Stimulated activated CD4-positive, alpha-beta T cell treated with anti-CD3 and anti-CD28 coated beads, Interleukin-1b, Interleukin-23, amount 100 ng/mL, for 1 hour (primary cell): ENCODE results near the gene BICD2.
"Not testable (repeated sequence)": the region's sequence is repeated elsewhere in the genome, so short reads cannot be mapped to it uniquely, and the experiment has no call there.

ENCODE experiments used
- DNase-seq, 2 donors: peaks; one replicate each; pipeline ENCODE4 v3.0.0-alpha.2; 2020; ENCODE audit warnings: low read depth in 2 of 2

The BICD2 gene

GRCh38 chr9:92764381-92764987 lies at the start of gene BICD2:
Gene BICD2, minus strand, starts transcription at chr9:92764833. Its CDS starts 89 bp downstream, at chr9:92764744.
- DNase-seq = no peak

DNA sequence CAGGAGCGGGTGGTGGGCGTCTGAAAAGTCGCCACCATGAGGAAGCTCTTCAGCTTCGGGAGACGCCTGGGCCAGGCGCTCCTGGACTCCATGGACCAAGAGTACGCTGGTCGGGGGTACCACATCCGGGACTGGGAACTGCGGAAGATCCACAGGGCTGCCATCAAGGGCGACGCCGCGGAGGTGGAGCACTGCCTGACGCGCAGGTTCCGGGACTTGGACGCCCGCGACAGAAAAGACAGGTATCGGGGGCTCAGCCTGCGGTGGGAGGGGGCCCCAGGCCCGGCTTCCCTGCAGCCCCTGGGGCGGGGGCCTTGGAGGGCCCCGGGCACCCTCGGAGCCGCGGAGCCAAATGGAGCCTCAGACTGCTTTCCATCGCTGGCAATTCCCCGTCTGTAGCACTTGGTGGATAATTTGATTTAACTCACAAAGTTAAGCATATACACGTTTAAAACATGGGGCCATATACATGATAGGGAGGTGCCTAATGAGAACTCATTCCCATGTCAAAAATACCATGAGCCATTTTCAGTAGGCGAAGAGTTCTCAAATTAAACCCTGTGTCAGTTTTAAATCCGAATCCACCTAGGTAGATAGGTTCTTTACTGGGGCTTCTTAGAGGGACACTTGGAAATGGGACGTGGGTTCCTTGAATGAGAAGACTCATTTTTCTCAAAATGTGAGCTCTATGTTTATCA lies 45.1 kb upstream of the BICD2 start:
- DNase-seq = not testable (repeated sequence)

DNA sequence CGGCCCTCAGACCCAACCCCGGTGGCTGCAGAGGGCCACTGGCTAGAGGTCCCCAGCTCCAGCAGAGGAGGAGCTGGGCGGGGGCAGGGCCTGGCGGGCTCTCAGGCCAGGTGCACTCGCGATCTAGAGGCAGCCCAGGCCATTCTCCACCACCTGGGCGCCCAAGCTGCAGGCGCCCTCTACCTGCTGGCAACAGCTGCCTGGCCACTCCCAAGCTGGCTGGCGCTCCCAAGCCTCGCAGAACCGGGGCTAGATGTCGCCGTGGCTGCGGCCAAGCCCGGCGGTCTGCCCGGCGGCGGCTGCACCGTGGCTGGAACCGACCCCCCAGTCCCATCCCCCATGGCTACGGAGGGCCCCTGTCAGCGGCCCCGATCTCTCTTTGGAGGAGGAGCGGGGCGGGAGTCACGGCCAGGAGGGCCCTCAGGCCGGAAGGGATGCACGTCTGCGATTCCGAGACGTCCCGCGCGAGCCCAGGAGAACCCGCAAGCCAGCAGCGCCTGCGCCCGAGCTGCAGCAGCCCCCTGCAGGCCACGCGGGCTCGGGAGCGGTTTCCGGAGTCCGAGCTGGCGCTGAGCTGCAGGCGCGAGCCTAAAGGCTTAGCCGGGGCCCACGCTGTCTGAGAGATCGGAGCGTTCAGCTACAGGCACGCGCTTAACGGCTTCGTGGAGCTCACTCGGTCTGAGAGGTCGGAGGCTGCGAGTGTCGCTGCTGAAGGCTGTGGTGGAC lies 44.3 kb upstream of the BICD2 start:
- no peak for DNase-seq

DNA sequence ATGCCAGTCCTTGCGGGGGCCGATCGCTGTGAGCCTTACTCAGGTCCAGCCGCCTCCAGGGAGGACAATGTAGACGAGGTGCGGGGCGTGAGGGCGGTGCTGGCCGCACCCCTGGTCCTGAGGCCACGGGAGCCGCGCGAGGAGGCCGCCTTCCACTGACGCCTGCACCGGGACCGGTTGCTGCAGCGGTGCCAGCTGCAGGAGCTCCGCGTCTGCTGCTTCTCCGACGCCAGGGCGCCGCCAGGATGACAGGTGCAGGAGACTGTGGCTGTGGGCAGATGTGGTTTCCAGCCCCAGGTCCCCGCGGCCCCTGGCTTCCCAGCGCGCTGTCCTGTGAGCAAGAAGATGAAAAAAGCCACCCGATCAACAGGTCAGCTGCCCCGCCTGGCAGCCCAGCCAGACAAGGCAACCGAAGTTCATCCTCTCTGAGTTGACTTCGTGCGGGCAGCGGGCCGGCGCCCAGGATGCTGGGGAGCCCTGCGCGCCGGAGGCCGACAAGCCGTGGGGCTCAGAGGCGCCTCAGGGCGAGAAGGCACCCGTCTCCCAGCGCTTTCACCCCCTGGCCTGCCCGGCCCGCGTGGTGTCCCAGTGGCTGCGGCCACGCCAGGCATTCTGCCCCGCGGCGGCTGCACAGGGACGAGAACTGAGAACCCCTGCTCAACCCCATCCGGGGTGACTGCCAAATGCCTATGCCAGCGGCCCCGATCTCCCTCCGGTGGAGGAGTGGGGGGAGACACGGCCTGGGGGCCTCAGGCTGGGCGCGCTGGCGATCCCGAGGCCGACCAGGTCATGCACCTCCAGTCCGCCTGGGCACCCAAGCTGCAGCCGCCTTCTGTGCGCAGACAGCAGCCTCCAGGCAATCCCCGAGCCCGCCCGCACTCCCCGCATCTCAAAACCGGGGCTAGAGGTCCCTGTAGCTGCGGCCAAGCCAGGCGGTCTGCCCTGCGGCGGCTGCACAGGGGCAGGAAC lies 43.4 kb upstream of the BICD2 start:
- no peak for DNase-seq

- no peak for DNase-seq
Observed at GRCh38 chr9:92807031-92807756, 42.6 kb upstream of the BICD2 start.

GRCh38 chr9:92804727-92805126 lies 40.1 kb upstream of the BICD2 start:
- DNase-seq = no peak

DNA sequence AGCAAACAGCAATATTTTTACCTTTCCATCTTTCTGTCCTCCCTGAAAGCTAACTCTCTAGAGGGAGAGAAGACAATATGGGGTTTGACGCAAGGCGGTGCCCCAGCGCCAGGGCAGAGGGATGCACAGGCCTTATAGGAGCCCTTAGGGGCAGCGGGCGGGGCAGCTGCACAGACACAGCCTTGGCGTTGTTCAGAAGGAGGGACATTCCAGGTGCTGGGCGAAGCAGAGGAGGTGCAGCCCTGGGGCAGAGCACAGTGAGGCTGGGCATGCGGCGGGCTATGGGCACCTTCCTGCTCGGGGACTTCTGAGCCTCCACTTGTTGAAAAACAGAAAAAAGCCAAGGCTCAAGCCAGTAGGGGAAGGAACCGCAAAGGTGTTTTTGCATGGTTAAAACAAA lies 33.7 kb upstream of the BICD2 start:
- DNase-seq = no peak

DNA sequence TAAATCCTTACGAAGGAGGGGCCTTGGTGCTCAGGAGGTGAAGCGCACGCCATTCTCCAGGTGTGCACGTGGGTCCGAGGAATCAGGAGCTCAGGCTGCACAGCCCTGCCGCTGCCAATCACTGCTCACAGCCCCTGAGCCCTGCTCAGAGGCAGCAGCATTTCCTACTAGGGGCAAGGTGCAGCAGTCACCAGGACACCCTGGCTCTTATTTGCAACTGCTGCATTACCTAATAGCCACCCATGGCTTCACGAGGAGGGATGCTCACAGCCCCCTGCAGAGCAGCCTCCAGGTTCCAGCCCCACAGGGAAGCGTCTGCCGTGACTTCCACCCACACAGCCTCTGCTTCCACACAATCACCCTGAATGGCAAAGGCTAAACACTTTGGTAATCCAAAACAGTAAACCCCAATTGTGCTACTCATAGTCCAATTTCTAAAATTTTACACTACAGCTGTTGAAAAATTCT lies 31.7 kb upstream of the BICD2 start:
- DNase-seq = not testable (repeated sequence)

DNA sequence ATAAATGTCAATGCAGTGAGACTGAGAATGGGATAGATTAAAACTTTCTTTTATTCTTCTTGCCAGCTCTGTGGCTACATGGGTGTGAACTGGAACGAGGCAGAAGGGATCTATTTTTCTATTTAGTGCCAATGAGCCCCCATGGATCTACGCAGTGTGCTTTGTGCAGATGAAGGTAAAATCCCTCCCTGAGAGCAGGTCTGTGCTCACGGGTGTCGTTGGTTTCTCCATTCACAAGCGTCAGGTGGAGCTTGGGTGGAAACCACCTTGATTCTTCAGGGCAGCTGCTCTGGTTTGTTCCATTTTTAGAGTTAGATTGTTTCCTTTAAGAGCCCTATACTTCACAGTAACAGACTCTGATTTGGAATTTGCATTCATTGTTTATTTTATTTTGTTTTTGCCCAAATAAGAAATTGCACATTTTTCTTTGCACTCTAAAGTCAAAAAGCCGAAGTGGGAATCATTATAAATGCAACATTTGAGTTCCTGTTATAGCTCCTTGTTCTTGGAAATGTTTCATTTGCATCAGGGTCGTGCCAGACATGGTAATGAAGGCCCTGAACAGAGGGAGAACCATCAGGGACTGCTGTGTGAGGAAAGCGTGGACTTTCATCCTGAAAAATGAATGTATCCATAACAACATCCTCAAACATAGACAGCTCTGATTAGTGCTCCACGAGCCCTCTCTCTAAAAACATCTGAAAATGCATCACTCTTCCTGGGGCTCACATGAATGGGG lies 31.1 kb upstream of the BICD2 start:
- no peak for DNase-seq

GRCh38 chr9:92795000-92795399 lies 30.4 kb upstream of the BICD2 start:
- no peak for DNase-seq

GRCh38 chr9:92794426-92794825 lies 29.8 kb upstream of the BICD2 start:
- DNase-seq = no peak

- DNase-seq = peak; percentile 41 to 49
Observed at GRCh38 chr9:92790542-92791527, 26.2 kb upstream of the BICD2 start.

GRCh38 chr9:92786298-92786697 lies 21.7 kb upstream of the BICD2 start:
- no peak for DNase-seq

DNA sequence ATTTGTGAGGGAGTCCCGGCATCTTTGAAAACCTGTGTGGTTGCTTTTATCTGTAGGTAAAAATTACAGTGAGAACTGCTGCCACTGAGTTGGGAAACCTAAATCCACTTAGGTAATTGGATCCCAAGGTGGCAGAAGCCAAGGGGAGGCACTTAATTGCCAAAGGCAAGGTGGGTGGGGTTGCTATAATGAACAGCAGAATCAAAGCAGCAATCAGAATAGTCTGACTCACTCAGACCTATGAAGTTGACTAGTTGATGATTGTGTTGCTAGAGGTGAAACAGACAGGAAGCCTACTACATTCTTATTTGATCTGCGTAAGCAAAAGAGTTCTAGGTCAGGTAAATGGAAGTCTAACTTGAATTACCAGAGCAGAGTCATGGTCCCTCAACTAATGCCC lies 17.3 kb upstream of the BICD2 start:
- DNase-seq = no peak

- DNase-seq = no peak
Observed at GRCh38 chr9:92780206-92780605, 15.6 kb upstream of the BICD2 start.

DNA sequence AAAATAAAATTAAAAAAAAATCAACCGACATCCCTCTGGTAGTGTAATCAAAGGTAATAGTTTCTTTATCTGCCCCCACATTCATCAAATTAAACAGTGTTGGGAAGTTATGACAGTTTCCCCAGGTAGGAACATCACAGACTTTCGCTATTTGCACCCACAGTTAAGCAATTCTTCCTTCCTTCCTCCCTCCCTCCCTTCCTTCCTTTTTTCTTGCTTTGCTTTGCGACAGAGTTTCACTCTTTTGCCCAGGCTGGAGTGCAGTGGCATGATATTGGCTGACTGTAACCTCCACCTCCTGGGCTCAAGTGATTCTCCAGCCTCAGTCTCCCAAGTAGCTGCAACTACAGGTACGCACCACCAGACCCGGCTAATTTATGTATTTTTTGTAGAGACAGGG lies 10.8 kb upstream of the BICD2 start:
- no peak for DNase-seq

GRCh38 chr9:92774274-92774673 lies 9.6 kb upstream of the BICD2 start:
- no peak for DNase-seq

- no peak for DNase-seq
Observed at GRCh38 chr9:92773810-92774209, 9.2 kb upstream of the BICD2 start.

- DNase-seq = no peak
Observed at GRCh38 chr9:92771309-92771708, 6.7 kb upstream of the BICD2 start.
